GM12878 (cell line): ENCODE measurements around the gene NAA60. TPM values are rescaled to one million over a fixed set of nuclear protein-coding genes. Genes with fewer than 3 reads are reported as not detected.

ENCODE experiments used
- ATAC-seq: fragments of 200-7000 bp; cut with Tn5 transposase; 3 replicates; pipeline ENCODE4 v1.9.1; 2020; ENCODE audit warnings: mild to moderate bottlenecking, moderate library complexity
- BruUV-seq: library from RNA; stranded (reverse); fragments of 400-500 nt; replicated peaks from 2 replicates; lab custom pipeline; 2021; lab: Mats Ljungman, UMichigan
- CTCF ChIA-PET: fragments of 300-600 bp; sonication (Branson Sonifier 250); formaldehyde crosslinking; extraction: SDS; loops from one replicate; lab custom pipeline; 2021; ENCODE audit warnings: inconsistent platforms; lab: Yijun Ruan, JAX
- POLR2A ChIA-PET: fragments of 350-600 bp; formaldehyde crosslinking; extraction: SDS; loops from one replicate; lab custom pipeline; 2021; ENCODE audit warnings: inconsistent platforms; lab: Charles Lee
- RAD21 ChIA-PET: fragments of 300-600 bp; sonication (Branson Sonifier 250); formaldehyde crosslinking; loops from one replicate; lab custom pipeline; 2023; ENCODE audit warnings: antibody characterized with exemption; ENCODE audit not compliant: unreplicated experiment; lab: Charles Lee
- SMC1A ChIA-PET: fragments of 300-600 bp; sonication (Branson Sonifier 250); formaldehyde crosslinking; loops from one replicate; lab custom pipeline; 2023; ENCODE audit not compliant: unreplicated experiment, uncharacterized antibody; lab: Charles Lee
- DNase-seq: peaks from one replicate; pipeline ENCODE4 v3.0.0-alpha.2; 2011; ENCODE audit warnings: low read depth, low spot score
- FAIRE-seq: peaks from 3 replicates; lab custom pipeline; 2011; peaks lifted over from hg19 to GRCh38; lab: Jason Lieb, UNC
- H2AFZ ChIP-seq: 2 replicates; pipeline ENCODE4 v1.6.0; 2011; ENCODE audit warnings: low read depth, low read length, control low read depth; ENCODE audit not compliant: control insufficient read depth
- H3K27ac ChIP-seq: 2 replicates; pipeline ENCODE4 v1.5.1; 2011; ENCODE audit warnings: control low read depth; ENCODE audit not compliant: control insufficient read depth, insufficient read depth
- H3K27me3 ChIP-seq, 2 experiments: replicated peaks in 1 of 2; 2 replicates each; pipeline versions ENCODE4 v1.6.0 to v1.6.1; 2011; ENCODE audit warnings: low read length in 1 of 2; ENCODE audit not compliant: control insufficient read depth in 2 of 2, insufficient read depth in 2 of 2
- H3K36me3 ChIP-seq, 2 experiments: 2 replicates each; pipeline ENCODE4 v1.5.1; 2011; ENCODE audit warnings: low read length in 1 of 2; ENCODE audit not compliant: control insufficient read depth in 2 of 2, insufficient read depth in 2 of 2
- H3K4me1 ChIP-seq: 2 replicates; pipeline ENCODE4 v1.6.1; 2011; ENCODE audit warnings: mild to moderate bottlenecking, low read length, moderate library complexity, mixed read lengths; ENCODE audit not compliant: control insufficient read depth, insufficient read depth
- H3K4me2 ChIP-seq: 2 replicates; pipeline ENCODE4 v1.6.0; 2011; ENCODE audit warnings: control low read depth; ENCODE audit not compliant: control insufficient read depth, insufficient read depth
- H3K4me3 ChIP-seq: fragments of 200-600 bp; sonication (generic); 2 replicates; pipeline ENCODE4 v1.5.1; 2016
- H3K79me2 ChIP-seq: 2 replicates; pipeline ENCODE4 v1.6.0; 2011; ENCODE audit warnings: low read length; ENCODE audit not compliant: control insufficient read depth, insufficient read depth
- H3K9ac ChIP-seq: 2 replicates; pipeline ENCODE4 v1.8.0; 2011; ENCODE audit warnings: low read length, control low read depth, mixed read lengths; ENCODE audit not compliant: control insufficient read depth, insufficient read depth
- H3K9me3 ChIP-seq: replicated peaks from 3 replicates; pipeline ENCODE4 v1.5.1; 2011; ENCODE audit warnings: mild to moderate bottlenecking, low read length; ENCODE audit not compliant: control insufficient read depth, insufficient read depth
- H4K20me1 ChIP-seq: 2 replicates; pipeline ENCODE4 v1.6.0; 2011; ENCODE audit not compliant: control insufficient read depth, insufficient read depth
- PRDM15 ChIP-seq: fragments of 450-650 bp; formaldehyde crosslinking; IDR thresholded peaks from 2 replicates; pipeline ENCODE4 v1.4.0; 2020; ENCODE audit warnings: mild to moderate bottlenecking, moderate library complexity
- RAD21 ChIP-seq: IDR thresholded peaks from 2 replicates; pipeline ENCODE4 v1.6.1; 2011; ENCODE audit warnings: mild to moderate bottlenecking, low read depth, low read length, moderate library complexity; ENCODE audit not compliant: insufficient read depth
- RELB ChIP-seq: fragments of 450-650 bp; IDR thresholded peaks from 2 replicates; pipeline ENCODE4 v1.6.1; 2017; ENCODE audit warnings: low read depth, mild to moderate bottlenecking, moderate library complexity
- SUPT20H ChIP-seq: IDR thresholded peaks from 2 replicates; pipeline ENCODE4 v1.6.1; 2011; ENCODE audit warnings: low read depth, mild to moderate bottlenecking, low read length, moderate library complexity, borderline replicate concordance; ENCODE audit not compliant: control insufficient read depth
- TCF12 ChIP-seq: IDR thresholded peaks from 2 replicates; pipeline ENCODE4 v1.6.1; 2011; ENCODE audit warnings: low read depth, mild to moderate bottlenecking, low read length
- ZNF207 ChIP-seq: fragments of 450-650 bp; IDR thresholded peaks from 2 replicates; pipeline ENCODE4 v1.6.1; 2014; ENCODE audit warnings: antibody characterized with exemption, mild to moderate bottlenecking, borderline replicate concordance
- WGBS: methylation state at CpG from one replicate; pipeline ENCODE4 v1.1.6; 2016; ENCODE audit warnings: low lambda C conversion rate; ENCODE audit not compliant: insufficient replicate concordance, insufficient coverage; ENCODE audit errors: missing lambda C conversion rate; 5-methylcytosine and 5-hydroxymethylcytosine counted together
- in situ Hi-C: fragments of 300-500 bp; cut with MboI; formaldehyde crosslinking; loops from 9 replicates; pipeline ENCODE4 v1.14.3; 2018; ENCODE audit warnings: mixed read lengths
- intact Hi-C: fragments of 100-400 bp; cut with micrococcal nuclease; formaldehyde crosslinking; loops from one replicate; pipeline ENCODE4 v1.14.2; 2022; ENCODE audit not compliant: unreplicated experiment
- polyA plus RNA-seq, 11 experiments: library from polyadenylated mRNA; depleted of rRNA in 4 of 11; unstranded in 6 of 11; stranded (reverse) in 5 of 11; fragments of >200 nt; fragmentation: Nextera tagmentation in 4 of 11; fragmentation: Illumina TruSeq in 1 of 11; extraction: Ambion mirVana in 4 of 11; extraction: Trizol in 1 of 11; gene quantifications; 1 replicate in 1 of 11; 2 replicates in 10 of 11; pipeline versions ENCODE4 v1.2.1 to v1.2.3, GENCODE V29; 2011 to 2016; ENCODE audit warnings: inconsistent platforms in 2 of 11, missing spikeins in 2 of 11, low read depth in 1 of 11
- total RNA-seq, 4 experiments: library from RNA; depleted of rRNA in 3 of 4; stranded (reverse); fragments of >200 nt in 3 of 4; fragmentation: Illumina TruSeq in 1 of 4; extraction: Trizol in 1 of 4; gene quantifications; 2 replicates each; pipeline versions ENCODE4 v1.2.1 to v1.2.3, GENCODE V29; 2013 to 2021

Gene NAA60
- total and polyA plus RNA-seq, 10 of the 15 experiments (the other 5 are each of a cell fraction or from before 2014, with no cell fraction given): 6.2 to 43.1 (median 34.6) TPM

DNA sequence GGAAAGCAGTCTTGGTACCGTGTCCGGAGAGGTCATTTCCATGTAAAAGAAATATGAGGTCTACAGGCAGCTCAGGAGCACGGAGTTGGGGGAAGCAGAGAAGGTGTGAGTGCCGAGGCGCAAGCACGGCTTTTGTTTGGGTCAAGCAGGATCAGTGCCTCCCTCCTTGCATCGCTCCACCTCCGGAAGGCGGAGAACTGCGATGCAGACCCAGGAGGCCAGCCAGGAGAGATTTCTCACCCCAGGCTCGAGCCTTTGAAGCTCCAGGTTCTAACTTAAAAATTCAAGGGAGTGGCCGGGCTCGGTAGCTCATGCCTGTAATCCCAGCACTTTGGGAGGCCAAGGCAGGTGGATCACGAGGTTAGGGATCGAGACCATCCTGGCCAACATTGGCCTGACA, 25.0 kb downstream of the NAA60 start:
- H3K27ac ChIP-seq: no peak overlapping the region
- intact Hi-C loops: no loop called here
- SMC1A ChIA-PET: no interaction called here
- no peak overlapping the region for H3K9ac ChIP-seq
- BruUV-seq: no TSS peak
- TF ChIP-seq TCF12 (no peak), RELB (no peak), PRDM15 (CRISPR knock-in tag) (no peak), RAD21 (no peak), SUPT20H (no peak), ZNF207 (no peak)
- TF ChIP-seq, all 136 proteins: peak for 0
- ChIA-PET RAD21 (no interaction called here), POLR2A (no interaction called here), CTCF (interaction anchor here (0.6 kb wide), 1 partner anchor 101 kb away, joined by 3 read pairs; no protein-coding TSS in a partner anchor)
- no peak for DNase-seq
- Histone ChIP-seq H2AFZ (no peak overlapping the region), H3K4me2 (no peak overlapping the region), H3K36me3 (peaks cover 5 to 12% of the 10 kb centered on the region in 2 experiments), H3K27me3 (no peaks in the 10 kb centered on the region), H3K4me1 (no peaks in the 10 kb centered on the region), H3K4me3 (no peak overlapping the region), H3K79me2 (peaks cover 51% of the 10 kb centered on the region), H4K20me1 (0 out of 2 replicates have a peak, but pooled peaks cover 2% of the 10 kb centered on the region), H3K9me3 (peaks cover 13% of the 10 kb centered on the region)
- 99% methylated on average over 15 of the region's 15 CpGs for WGBS
- no peak for ATAC-seq
- in situ Hi-C loops: no loop called here
- FAIRE-seq: no peak
